ENCODE results near the gene CRISP1. TPM values are rescaled to one million over a fixed set of nuclear protein-coding genes. Genes with fewer than 3 reads are reported as not detected.
"Not testable (repeated sequence)": the region's sequence is repeated elsewhere in the genome, so short reads cannot be mapped to it uniquely, and the experiment has no call there.

The CRISP1 gene
- polyA plus RNA-seq (ENCODE audit: insufficient read length) = not detected
- long read RNA-seq, donor 1 = 0 reads
- long read RNA-seq, donor 2 = 0 reads
- long read RNA-seq, donor 3 = 0 reads
- long read RNA-seq, donor 4 = 0 reads
- long read RNA-seq, donor 5 = 0 reads
- long read RNA-seq, donor 6 = 0 reads
- long read RNA-seq, donor 7 = 0 reads
- long read RNA-seq, donor 8 = 0 reads

GRCh38 chr6:49866485-49866943, at the start of gene CRISP1:
Gene CRISP1 (minus strand): TSS chr6:49866535. CDS start chr6:49857400, 9,135 bp downstream.
- DNase-seq = no peak

GRCh38 chr6:49915035-49915434, 48.7 kb upstream of the CRISP1 start:
- DNase-seq = no peak

GRCh38 chr6:49913636-49914375, 47.5 kb upstream of the CRISP1 start:
- no peak for DNase-seq

GRCh38 chr6:49912196-49912595, 45.9 kb upstream of the CRISP1 start:
- no peak for DNase-seq

DNA sequence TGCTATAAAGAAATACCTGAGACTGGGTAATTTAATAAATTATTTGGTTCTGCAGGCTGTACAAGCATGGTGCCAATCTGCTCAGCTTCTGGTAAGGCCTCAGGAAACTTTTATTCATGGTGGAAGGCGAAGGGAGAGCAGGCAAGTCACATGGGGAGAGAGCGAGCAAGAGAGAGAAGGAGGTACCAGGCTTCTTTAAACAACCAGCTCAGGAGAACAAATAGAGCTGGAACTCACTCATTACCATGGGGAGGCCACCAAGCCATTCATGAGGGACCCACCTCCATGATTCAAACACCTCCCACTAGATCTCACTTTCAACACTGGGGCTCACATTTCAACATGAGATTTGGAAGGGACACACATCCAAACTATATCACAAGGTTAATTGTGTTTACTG, 44.9 kb upstream of the CRISP1 start:
- no peak for DNase-seq

GRCh38 chr6:49909563-49909962, 43.2 kb upstream of the CRISP1 start:
- DNase-seq = no peak

- DNase-seq = no peak
Observed at GRCh38 chr6:49906526-49906925, 40.2 kb upstream of the CRISP1 start.

- no peak for DNase-seq
Observed at GRCh38 chr6:49905296-49905695, 39.0 kb upstream of the CRISP1 start.

DNA sequence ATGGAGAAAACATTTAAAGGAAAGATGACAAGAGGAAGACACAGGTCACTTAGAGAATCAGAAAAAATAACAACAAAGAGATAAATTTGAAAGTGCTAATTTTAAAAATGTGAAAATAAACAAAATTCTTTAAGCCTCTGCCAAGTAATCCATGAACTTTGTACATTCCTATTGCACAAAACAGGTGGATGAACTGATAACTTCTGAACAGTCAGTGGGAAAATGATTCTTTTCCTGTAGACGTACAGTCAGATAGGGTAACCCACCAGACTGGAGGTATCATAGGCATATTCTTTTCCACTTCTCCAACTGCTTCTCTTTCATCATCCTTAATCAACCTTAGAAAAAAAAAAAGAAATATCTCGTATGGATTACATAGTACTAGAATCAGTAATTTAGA, 36.5 kb upstream of the CRISP1 start:
- DNase-seq = no peak

GRCh38 chr6:49898904-49899566, 32.7 kb upstream of the CRISP1 start:
- DNase-seq = no peak

GRCh38 chr6:49895553-49895952, 29.2 kb upstream of the CRISP1 start:
- DNase-seq = not testable (repeated sequence)

GRCh38 chr6:49892280-49892679, 25.9 kb upstream of the CRISP1 start:
- no peak for DNase-seq

DNA sequence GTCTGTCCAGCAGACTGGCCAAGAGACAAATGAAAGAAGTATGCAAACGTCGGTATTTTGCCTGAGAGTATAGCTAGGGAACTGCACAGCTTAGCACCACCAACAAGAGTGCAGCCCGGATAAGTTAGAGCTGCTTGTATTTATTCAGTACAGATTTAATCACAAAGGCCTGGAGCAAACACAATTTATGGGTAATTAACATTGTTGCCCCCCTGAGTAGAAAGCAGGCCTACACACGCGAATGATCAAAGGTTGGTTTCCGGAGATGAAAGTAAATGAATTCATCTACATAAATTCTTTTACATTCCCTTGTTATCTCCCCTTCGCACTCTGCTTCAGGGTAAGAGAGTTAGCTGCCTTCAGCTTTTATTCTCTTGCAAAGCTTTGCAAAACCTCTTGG, 24.7 kb upstream of the CRISP1 start:
- peak; percentile 24 for DNase-seq

DNA sequence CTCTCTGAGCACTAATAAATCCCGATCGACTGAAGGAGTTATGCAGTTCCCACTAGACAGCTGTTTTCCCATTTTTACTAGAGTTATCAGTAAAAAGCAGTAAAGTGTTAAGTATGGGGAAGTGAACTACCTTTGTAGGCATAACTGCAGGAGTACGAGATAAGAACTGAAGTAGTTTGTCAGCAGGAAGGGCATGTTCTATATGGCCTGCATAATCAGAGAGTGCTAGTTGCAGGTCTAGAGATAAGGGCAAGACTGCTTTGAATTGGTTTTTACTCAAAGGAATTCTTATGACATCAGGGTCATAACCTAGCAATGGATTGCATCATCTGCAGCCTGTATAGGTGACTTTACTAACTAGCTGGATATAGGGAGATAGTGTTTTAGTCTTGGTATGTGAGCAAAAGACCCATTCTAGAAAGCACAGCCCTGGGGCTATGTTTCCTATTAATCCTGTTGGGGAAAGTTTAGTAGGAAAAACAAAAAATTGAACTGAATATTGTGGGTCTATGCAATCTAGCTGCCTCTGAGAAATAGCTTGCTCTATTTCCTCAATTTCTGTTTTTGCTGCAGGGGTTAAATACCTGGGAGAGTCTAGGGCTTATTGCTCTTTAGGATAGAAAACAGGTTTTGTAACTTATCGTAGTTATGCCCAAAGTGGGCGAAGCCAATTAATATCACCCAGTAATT, 22.6 kb upstream of the CRISP1 start:
- DNase-seq = no peak

DNA sequence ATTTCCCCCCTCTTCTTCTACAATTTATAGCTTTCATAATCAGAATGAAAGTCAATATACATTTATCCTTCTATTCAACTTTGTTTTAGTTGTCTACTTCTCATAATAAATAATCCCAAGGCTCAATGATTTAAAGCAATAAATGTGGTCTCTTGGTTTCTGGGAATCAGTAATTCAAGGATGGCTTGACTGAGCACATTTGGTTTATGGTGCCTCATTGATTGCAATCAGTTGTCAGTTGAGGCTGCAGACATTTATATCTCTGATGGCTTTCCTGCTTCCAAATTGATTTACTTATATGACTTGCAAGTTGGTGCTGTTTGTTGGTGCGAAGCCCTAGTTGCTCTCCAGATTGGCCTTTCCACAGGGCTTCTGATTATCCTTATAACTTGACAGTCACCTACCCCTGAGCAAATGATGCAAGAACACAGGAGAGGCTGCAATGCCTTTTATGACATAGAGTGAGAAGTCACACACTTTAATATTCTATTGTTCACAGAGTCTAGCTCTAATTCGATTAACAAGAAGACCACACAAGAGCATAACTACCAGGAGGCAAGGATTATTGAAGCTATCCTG, 2.7 kb upstream of the CRISP1 start:
- DNase-seq = no peak

DNA sequence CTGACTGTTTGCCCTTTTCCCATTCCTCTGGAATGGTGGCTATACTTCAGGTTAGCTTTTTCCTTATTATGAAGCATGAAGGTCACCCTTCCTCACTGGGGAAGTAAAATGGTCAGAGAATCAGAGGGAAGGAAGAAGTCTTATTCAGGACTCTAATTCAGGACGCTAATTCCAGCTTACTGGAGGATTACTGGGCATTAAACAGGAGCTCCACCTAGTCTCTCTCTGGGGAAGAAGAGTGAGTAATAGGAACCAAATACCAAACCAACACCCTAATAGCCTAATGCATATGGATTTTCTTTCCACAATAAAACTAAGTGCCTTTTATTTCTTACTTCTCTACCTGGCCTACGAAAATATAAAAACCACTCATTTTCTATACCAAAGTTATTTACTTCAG, 10.1 kb downstream of the CRISP1 start:
- DNase-seq = no peak

- no peak for DNase-seq
Observed at GRCh38 chr6:49855221-49855620, 11.1 kb downstream of the CRISP1 start.

GRCh38 chr6:49852975-49853374, 13.4 kb downstream of the CRISP1 start:
- DNase-seq = no peak

- peak; percentile 38 for DNase-seq
Observed at GRCh38 chr6:49849213-49849907, 17.0 kb downstream of the CRISP1 start.

- DNase-seq = no peak
Observed at GRCh38 chr6:49847673-49848072, 18.7 kb downstream of the CRISP1 start.

GRCh38 chr6:49847014-49847413, 19.3 kb downstream of the CRISP1 start:
- DNase-seq = no peak

GRCh38 chr6:49841424-49841823, 24.9 kb downstream of the CRISP1 start:
- no peak for DNase-seq

Data from left kidney (tissue), 8 donors.